Left lobe of liver (tissue), 2 donors: ENCODE measurements around the gene LMNB1. TPM values are rescaled to one million over a fixed set of nuclear protein-coding genes. Genes with fewer than 3 reads are reported as not detected.
"Not testable (repeated sequence)": the region's sequence is repeated elsewhere in the genome, so short reads cannot be mapped to it uniquely, and the experiment has no call there.

ENCODE experiments used
- ATAC-seq: fragments of 200-7000 bp; cut with Tn5 transposase; one replicate; pipeline ENCODE4 v1.9.1; 2020; ENCODE audit warnings: mild to moderate bottlenecking, moderate library complexity
- DNase-seq: peaks from one replicate; pipeline ENCODE4 v3.0.0-alpha.2; 2020; ENCODE audit warnings: low spot score
- total RNA-seq: library from RNA; stranded (reverse); gene quantifications from one replicate; pipeline ENCODE4 v1.2.1, GENCODE V29; 2021
- donor health status: DM: no; HTN: no; CAD: no; lungs with moderate emphysema.
- donor health status: DM: no; HTN: yes; CAD: no.

Gene LMNB1, protein sequence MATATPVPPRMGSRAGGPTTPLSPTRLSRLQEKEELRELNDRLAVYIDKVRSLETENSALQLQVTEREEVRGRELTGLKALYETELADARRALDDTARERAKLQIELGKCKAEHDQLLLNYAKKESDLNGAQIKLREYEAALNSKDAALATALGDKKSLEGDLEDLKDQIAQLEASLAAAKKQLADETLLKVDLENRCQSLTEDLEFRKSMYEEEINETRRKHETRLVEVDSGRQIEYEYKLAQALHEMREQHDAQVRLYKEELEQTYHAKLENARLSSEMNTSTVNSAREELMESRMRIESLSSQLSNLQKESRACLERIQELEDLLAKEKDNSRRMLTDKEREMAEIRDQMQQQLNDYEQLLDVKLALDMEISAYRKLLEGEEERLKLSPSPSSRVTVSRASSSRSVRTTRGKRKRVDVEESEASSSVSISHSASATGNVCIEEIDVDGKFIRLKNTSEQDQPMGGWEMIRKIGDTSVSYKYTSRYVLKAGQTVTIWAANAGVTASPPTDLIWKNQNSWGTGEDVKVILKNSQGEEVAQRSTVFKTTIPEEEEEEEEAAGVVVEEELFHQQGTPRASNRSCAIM
- 4.6 TPM for total RNA-seq

DNA sequence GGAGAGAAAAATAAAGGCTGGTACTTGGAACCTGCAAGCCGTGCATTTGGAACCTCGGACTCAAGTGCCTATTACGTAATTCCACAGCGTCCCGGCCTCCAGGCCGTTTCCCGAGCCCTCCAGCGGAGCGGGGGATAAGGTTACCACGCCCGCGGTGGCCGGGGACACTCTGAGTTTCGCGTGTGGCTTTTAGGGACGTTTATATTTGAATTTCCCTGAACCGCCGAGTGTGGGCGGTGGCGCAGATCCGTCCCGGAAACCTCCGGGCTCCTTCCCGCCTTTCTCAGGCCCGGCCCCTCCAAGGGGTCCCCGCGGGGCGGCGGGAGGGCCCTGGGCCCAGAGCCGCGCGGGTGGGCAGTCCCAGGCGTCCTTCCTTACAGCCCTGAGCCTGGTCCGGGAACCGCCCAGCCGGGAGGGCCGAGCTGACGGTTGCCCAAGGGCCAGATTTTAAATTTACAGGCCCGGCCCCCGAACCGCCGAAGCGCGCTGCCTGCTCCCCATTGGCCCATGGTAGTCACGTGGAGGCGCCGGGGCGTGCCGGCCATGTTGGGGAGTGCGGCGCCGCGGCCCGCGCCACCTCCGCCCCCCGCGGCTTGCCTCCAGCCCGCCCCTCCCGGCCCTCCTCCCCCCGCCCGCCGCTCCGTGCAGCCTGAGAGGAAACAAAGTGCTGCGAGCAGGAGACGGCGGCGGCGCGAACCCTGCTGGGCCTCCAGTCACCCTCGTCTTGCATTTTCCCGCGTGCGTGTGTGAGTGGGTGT is at the start of gene LMNB1:
TSS of gene LMNB1 (plus strand) at position 638 of the 758 bp plus-strand sequence. CDS start 373 bp downstream, outside the sequence.
- DNase-seq (peak; percentile 97), ATAC-seq (peak; percentile 86)

DNA sequence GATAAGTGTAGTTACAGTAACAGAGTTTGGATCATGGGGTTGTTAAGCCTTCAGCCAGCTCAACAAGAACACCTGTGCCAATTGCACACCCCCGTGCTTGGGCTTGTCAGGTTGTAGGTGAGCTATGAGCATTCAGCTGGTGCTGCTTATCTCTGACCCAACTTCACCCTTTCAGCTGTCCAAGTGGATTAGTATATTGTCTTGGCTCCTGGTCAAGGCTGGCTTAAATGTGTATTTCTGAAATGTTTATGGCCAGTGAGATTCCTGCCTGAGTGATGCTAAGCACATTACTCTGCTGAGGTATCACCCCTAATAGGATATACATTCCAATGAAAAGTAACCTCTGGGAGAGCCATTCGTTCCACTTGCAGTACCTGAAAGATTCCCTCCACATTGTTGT is 44.2 kb upstream of the LMNB1 start:
- ATAC-seq = no peak
- DNase-seq = peak; percentile 22

DNA sequence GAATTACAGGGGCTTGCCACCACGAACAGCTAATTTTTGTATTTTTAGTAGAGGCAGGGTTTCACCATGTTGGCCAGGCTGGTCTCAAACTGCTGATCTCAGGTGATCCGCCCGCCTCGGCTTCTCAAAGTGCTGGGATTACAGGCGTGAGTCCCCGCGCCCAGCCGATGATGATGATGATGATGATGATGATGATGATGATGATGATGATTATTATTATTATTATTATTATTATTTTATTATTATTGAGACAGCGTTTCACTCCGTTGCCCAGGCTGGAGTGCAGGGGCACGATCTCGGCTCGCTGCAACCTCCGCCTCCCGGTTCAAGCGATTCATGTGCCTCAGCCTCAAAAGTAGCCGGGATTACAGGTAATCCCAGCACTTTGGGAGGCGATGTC is 42.4 kb upstream of the LMNB1 start:
- peak; percentile 22 for DNase-seq
- not testable (repeated sequence) for ATAC-seq

DNA sequence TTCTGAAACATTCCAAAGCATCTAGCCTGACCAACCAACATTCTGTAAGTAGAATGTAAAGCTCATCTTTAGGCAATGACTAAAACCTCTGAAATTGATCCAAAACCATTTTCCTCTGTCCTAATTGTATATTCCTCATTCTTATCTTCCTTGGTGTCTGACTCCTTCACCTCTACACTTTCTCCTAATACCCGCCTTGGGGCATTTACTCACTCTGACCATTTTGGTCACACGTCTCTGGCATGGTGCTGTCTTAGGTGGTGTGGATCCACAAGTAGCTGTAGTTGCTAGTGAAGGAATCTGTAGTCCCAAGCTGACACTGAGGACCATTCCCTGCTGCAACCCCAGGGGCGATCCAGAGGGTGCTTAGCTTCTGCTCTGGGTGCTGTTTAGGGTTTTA is 40.8 kb upstream of the LMNB1 start:
- ATAC-seq = no peak
- peak; percentile 2 for DNase-seq

DNA sequence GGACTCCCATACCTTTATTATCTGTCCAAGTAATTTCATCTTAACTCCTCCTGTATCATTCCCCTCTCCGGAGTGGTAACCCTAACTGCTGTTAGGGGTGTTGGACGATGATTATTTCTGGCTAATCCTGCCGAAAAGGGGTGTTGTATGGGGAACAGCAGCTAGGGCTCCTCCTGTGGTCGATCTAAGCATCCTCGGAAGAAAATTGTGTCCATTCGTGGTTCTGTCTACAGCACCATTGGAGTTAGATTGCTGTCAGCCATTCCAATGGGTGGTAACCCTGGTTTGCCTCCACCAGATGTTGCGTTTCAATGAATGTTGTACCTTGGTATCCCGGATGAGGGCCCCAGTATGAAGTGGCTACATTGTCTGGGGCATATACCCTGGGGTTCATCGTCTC is 35.6 kb upstream of the LMNB1 start:
- peak; percentile 22 for DNase-seq
- no peak for ATAC-seq

DNA sequence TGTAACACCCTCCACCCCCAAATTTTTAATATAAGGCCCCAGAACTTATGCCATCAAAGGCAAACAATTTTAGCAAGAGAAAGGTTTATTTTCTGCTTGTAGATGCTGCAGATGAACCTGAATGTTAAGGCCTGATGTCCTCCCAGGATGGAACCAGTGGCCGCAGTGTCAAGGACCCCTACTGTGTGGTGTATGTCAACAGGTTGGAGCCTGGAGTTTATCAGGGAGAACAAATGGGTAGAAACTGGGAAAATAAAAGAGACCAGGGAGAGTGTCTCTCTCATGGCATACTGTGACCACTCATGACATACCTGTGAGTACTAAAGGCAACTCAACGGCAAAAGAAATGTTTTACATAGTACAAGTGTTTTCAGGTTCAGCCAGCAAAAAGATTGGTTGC is 34.5 kb upstream of the LMNB1 start:
- ATAC-seq (no peak), DNase-seq (no peak)

DNA sequence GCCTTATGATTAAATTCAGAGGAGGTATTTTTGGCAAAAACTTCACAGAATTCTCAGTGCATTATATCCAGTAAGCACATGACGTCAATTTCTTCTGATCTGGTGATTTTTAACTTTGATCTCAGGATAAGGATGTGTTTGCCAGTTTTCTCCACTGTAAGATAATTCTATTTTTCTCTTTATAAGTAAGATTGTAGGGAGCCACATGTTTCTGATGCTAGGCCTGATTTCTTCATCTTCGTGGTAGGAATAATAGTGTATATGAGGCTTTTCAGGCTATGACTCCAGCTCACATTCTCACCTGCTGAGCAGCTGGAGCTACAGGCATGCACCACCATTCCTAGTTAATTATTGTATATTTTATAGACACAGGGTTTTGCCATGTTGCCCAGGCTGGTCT is 32.1 kb upstream of the LMNB1 start:
- DNase-seq = no peak
- ATAC-seq = no peak

DNA sequence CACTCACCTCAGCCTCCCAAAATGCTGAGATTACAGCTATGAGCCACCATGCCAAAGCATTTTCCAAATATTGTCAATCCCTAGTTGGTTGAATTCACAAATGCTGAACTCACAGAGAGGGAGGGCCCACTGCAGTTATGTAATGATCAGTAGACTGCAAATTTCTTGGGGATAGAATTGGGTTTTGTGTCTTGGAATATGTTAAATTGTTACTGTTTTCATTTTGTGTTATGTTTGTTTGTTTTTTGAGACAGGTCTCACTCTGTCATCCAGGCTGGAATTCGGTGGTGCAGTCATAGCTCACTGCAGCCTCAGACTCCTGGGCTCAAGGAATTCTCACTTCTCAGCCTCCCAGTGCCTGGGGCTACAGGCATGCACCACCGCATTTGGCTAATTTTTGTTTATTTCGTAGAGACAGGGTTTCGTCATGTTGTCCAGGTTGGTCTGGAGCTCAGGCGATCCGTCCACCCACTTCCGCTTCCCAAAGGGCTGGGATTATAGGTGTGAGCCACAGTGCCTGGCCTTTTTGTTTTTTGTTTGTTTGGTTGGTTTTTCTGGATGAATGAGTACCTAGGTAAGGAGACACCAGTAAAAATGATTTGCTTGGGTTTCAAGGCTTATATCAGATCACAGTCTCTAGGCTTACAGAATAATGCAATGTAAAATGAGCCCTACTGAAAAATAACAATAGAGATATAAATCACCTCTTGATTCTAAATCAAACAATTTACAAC is 31.5 kb upstream of the LMNB1 start:
- ATAC-seq = no peak
- peak; percentile 3 for DNase-seq

DNA sequence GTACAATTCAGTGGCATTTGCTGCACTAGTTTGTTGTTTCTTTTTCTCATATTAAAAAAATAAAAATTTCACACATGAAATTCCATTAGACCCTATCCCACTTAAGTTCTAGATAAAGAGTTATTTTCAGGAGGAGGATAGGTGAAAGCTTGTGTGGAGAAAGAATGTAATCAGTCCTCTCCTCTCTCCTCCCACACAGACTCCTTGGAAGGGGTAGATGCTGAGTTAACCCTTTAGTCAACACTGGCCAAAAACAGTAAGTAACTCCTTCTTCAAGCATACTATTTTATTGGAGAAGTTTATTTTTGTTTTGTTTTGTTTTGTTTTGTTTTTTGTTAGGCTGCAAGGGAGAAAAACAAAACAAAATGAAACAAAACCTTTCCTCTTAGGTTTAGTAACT is 30.6 kb upstream of the LMNB1 start:
- ATAC-seq = no peak

DNA sequence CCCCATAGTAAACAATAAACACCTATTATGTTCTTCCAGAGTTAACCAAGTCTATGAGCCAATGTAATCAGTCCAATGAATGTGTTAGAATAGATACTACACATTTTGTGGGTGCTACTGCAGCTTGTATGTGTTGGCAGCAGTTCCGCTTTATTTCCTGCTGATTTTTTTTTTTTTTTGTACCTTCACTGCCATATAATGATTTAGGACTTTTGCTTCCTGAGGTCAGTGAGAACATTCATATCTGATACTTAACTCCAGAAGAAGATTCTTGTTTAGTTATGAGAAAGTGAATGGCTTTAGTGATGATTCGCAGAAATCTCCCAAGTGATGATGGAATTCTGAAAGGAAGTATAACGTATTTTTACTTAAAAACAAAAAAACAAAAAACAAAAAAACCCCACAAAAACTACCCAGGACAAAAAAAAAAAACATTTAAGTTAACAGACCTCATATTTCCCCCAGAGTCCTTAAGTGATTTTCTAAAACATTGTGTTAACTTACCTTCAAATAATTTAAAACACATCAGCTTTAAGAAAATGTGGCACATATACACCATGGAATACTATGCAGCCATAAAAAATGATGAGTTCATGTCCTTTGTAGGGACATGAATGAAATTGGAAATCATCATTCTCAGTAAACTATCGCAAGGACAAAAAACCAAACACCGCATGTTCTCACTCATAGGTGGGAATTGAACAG is 24.7 kb upstream of the LMNB1 start:
- no peak for ATAC-seq

More for the DNA sequence above, 30.6 kb upstream of the LMNB1 start:
- DNase-seq = no peak

DNA sequence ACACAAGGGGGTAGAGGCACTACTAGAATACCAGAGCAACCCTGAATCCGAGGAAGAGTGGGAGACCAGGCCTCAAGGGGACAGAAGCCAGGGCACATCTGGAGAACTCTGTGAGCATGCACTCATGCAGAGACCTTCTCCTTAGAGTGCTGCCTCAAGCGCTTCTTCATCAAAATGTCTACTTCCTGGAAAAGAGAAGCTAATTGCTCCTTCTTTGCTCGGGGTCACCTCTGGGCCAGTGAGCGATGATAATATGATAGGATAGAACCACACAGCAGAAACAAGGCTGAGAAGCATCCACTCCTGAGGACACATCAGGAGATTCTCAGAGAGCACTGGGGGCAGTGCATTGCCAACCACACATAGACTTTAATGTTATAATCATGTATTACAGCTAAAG is 23.7 kb upstream of the LMNB1 start:
- DNase-seq (no peak), ATAC-seq (no peak)

More for the DNA sequence above, 24.7 kb upstream of the LMNB1 start:
- no peak for DNase-seq

DNA sequence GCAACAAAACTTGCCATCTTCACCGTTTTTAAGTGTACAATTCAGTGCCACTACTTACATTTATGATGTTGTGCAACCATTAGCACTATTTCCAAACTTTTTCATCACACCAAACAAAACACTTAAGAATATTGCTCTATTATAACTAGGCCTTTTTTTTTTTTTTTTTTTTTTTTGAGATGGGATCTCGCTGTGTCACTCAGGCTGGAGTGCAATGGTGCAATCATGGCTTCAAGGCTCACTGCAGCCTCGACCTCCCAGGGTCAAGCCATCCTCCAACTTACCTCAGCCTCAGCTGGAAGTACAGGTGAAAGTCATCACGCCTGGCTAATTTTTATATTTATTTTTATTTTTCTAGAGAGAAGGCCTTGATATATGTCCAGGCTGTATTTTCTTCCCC is 22.3 kb upstream of the LMNB1 start:
- no peak for DNase-seq
- no peak for ATAC-seq

DNA sequence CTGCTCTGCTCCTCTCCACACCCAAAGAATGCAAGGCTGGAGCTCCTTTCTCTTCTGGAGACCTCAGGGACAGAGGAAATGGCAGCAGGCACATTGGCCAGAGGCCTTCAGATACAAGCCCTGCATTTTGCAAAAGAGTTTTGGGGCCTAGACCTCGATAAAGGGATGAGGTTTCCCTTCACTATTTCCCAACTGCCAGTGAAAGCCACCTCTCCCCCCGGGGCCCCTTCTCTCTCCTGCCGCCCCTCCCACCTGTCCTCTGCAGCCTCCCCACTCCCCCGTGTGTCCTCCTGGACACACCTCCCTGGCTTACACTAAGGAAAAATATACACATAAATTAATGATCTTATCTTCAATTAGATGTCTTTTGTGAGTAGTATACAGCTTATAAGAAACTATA is 21.3 kb upstream of the LMNB1 start:
- DNase-seq (no peak), ATAC-seq (no peak)

DNA sequence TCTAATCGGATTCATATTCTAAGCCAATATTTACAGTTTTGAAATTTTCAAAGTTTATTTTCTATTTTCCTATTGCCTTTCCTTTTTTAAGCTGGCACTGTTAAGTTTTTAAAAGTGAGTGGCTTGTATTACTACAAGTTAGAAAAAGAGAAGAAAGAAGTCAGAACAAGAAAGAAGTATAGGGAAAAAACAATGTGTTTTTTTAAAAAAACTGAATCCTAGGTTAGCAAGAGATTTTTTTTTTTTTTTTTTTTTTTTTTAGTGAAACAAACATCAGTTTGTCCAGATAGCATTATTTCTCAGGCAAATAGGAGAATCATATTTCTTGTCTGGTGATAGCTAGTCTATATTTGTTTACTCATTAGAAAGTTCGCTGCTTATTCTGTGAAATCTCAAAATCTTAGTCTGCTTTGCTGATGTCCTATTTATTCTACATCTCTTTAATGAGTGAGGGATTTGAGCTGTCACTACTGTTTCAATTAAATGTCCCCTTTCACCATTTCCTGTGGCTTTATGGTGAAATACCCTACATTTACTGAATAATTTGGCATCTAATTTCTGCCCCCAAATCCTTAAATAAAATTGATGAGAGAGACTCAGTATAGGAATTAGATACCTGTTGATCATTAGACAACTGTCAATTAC is 19.1 kb upstream of the LMNB1 start:
- no peak for DNase-seq
- ATAC-seq = no peak

DNA sequence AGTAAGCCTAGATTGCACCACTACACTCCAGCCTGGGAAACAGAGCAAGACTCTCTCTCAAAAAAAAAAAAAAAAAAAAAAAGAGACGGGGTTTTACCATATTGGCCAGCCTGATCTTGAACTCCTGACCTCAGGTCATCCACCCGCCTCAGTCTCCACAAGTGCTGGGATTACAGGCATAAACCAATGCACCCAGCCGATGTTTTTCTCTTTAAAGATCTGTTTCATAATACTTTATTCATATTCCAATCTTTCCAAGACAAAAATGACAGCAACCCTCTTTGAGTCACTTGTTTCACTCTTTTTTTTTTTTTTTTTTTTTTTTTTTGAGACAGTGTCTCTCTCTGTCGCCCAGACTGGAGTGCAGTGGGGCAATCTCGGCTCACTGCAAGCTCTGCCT is 13.6 kb upstream of the LMNB1 start:
- ATAC-seq (no peak), DNase-seq (no peak)

DNA sequence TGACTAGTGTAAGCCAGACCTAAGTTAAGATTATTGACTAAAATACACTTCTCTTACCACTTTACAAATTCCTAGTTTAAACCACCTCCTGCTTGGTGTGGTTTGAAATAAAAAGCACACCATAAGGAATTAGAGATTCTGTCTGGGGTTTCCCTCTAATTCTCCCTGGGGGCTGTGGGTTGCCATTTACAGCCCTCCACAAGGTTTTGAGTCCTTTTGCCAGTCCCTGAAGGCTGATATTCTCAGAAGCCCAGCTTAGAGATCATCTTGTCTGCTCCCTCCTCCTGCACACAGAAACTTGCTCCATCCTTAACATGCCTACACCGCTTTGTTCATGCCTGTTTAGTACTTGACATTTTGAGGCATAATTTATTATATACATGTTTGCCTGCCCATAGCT is 7.2 kb upstream of the LMNB1 start:
- no peak for ATAC-seq
- no peak for DNase-seq

DNA sequence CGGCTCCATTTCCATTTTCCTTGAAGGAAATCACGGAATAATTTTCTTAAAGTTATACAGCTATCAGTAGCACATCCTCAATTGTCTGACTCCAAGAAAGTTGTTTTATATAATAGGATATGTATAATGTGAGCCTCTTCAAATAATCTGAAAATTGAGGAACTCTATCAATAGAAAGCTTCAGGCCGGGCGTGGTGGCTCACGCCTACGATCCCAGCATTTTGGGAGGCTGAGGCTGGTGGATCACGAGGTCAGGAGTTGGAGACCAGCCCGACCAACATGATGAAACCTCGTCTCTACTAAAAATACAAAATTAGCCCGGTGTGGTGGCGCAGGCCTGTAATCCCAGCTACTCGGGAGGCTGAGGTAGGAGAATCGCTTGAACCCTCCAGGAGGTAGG is 3.4 kb upstream of the LMNB1 start:
- not testable (repeated sequence) for DNase-seq, ATAC-seq

DNA sequence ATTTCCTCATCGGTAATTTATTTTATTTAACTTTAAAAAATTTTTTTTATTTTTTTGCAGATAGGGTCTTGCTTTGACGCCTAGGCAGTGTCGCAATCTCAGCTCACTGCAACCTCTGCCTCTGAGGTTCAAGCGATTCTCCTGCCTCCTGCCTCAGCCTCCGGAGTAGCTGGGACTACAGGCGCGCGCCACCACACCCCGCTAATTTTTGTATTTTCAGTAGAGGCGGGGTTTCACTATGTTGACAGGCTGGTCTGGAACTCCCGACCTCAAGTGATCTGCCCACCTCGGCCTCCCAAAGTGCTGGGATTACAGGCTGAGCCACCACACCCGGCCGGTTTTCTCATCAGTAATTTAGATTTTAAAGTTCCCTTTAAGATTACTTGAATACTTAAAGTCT is 2.3 kb upstream of the LMNB1 start:
- not testable (repeated sequence) for DNase-seq, ATAC-seq

DNA sequence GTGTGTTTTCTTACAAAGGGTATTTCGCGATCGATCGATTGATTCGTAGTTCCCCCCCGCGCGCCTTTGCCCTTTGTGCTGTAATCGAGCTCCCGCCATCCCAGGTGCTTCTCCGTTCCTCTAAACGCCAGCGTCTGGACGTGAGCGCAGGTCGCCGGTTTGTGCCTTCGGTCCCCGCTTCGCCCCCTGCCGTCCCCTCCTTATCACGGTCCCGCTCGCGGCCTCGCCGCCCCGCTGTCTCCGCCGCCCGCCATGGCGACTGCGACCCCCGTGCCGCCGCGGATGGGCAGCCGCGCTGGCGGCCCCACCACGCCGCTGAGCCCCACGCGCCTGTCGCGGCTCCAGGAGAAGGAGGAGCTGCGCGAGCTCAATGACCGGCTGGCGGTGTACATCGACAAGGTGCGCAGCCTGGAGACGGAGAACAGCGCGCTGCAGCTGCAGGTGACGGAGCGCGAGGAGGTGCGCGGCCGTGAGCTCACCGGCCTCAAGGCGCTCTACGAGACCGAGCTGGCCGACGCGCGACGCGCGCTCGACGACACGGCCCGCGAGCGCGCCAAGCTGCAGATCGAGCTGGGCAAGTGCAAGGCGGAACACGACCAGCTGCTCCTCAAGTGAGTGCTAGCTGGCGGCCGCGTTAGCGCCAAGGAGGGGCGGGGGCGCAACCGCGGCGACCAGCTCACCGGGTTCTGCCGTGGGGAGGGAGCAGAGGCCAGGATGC is 480 bp downstream of the LMNB1 start:
- ATAC-seq (peak; percentile 56), DNase-seq (peak; percentile 64)
